PFSK-1 (cell line): ENCODE results near the gene MACROD1.

Experiments used
- POLR2AphosphoS5 ChIP-seq: IDR thresholded peaks from 2 replicates; pipeline ENCODE4 v1.6.1; 2012; ENCODE audit warnings: low read depth, mild to moderate bottlenecking, control low read depth, low read length, moderate library complexity
- REST ChIP-seq, 2 experiments: IDR thresholded peaks; 2 replicates each; pipeline versions ENCODE4 v1.6.1 to v1.8.0; 2011 to 2012; ENCODE audit warnings: low read depth in 2 of 2, low read length in 2 of 2, control low read depth in 1 of 2, inconsistent platforms in 1 of 2, mild to moderate bottlenecking in 1 of 2, moderate library complexity in 1 of 2; ENCODE audit not compliant: insufficient read depth in 1 of 2
- SIN3A ChIP-seq: IDR thresholded peaks from 2 replicates; pipeline ENCODE4 v1.6.1; 2012; ENCODE audit warnings: mild to moderate bottlenecking, low read length, moderate library complexity, borderline replicate concordance; ENCODE audit not compliant: insufficient read depth

- TF ChIP-seq REST (IDR thresholded peaks at IDR 0.05; ENCODE audit: insufficient read depth in 1 of 2, low read depth in 2 of 2, low read length in 2 of 2) (no peak), POLR2AphosphoS5 (no peak), SIN3A (no peak)
These were observed 172.8 kb downstream of the MACROD1 start for GRCh38 chr11:63993100-63993499.
